GM12864 (cell line): ENCODE measurements around the gene IGFBP7.

Experiments
- DNase-seq: peaks from one replicate; pipeline ENCODE4 v3.0.0-alpha.2; 2011; ENCODE audit warnings: low read depth
- H3K4me3 ChIP-seq: 2 replicates; pipeline ENCODE4 v1.5.1; 2011; ENCODE audit warnings: mild to moderate bottlenecking, low read depth, low read length, control low read depth
- CTCF ChIP-seq: IDR thresholded peaks from 2 replicates; pipeline ENCODE4 v1.5.1; 2011; ENCODE audit warnings: low read depth, mild to moderate bottlenecking, moderate library complexity, low read length, control low read depth, inconsistent platforms; ENCODE audit errors: missing control alignments

IGFBP7 gene

GRCh38 chr4:57154926-57155325 is 44.7 kb upstream of the IGFBP7 start:
- no peak for DNase-seq
- no peak overlapping the region for H3K4me3 ChIP-seq
- TF ChIP-seq CTCF, result no peak

GRCh38 chr4:57154191-57154590 is 44.0 kb upstream of the IGFBP7 start:
- no peak overlapping the region for H3K4me3 ChIP-seq
- no peak for TF ChIP-seq CTCF
- DNase-seq, result no peak

GRCh38 chr4:57153207-57153606 is 43.0 kb upstream of the IGFBP7 start:
- H3K4me3 ChIP-seq, result no peak overlapping the region
- no peak for DNase-seq
- TF ChIP-seq CTCF, result no peak

- DNase-seq, result no peak
- H3K4me3 ChIP-seq, result no peak overlapping the region
- TF ChIP-seq CTCF, result no peak
These were observed 41.3 kb upstream of the IGFBP7 start for GRCh38 chr4:57151481-57151880.

- no peak for TF ChIP-seq CTCF
- no peak for DNase-seq
- no peak overlapping the region for H3K4me3 ChIP-seq
These were observed 39.6 kb upstream of the IGFBP7 start for GRCh38 chr4:57149833-57150232.

- TF ChIP-seq CTCF, result no peak
- DNase-seq, result no peak
- H3K4me3 ChIP-seq, result no peak overlapping the region
These were observed 38.8 kb upstream of the IGFBP7 start for GRCh38 chr4:57148831-57149505.

GRCh38 chr4:57148177-57148576 is 38.0 kb upstream of the IGFBP7 start:
- TF ChIP-seq CTCF, result no peak

More at GRCh38 chr4:57148177-57148576, 38.0 kb upstream of the IGFBP7 start:
- no peak for DNase-seq
- no peak overlapping the region for H3K4me3 ChIP-seq
